ENCODE measurements around the gene CEBPB. TPM values are rescaled to one million over a fixed set of nuclear protein-coding genes. Genes with fewer than 3 reads are reported as not detected.
"Not testable (repeated sequence)": the region's sequence is repeated elsewhere in the genome, so short reads cannot be mapped to it uniquely, and the experiment has no call there.

CEBPB gene
- total RNA-seq, 1 experiment from 2014 or later: 226 TPM

- Mint-ChIP-seq H3K27ac (ENCODE audit: low read depth, unreplicated experiment) (no peak overlapping the region), H3K27me3 (ENCODE audit: insufficient read depth, unreplicated experiment) (no peaks in the 10 kb centered on the region), H3K9me3 (ENCODE audit: unreplicated experiment) (peaks cover 12% of the 10 kb centered on the region), H3K4me3 (ENCODE audit: unreplicated experiment) (no peak overlapping the region), H3K4me1 (ENCODE audit: insufficient read depth, unreplicated experiment) (no peaks in the 10 kb centered on the region), H3K36me3 (ENCODE audit: insufficient read depth, unreplicated experiment) (peaks cover 12% of the 10 kb centered on the region)
- intact Hi-C loops (cut with micrococcal nuclease): no loop called here
- TF ChIP-seq CTCF (IDR thresholded peaks at IDR 0.05; ENCODE audit: unreplicated experiment): no peak
- POLR2A ChIA-PET: interaction anchor here (0.6 to 2.1 kb wide), 4 partner anchors 9 to 181 kb away, joined by 3 to 8 read pairs (median 3); no protein-coding TSS in a partner anchor
- no TSS peak for BruUV-seq (replicated peaks)
- CTCF ChIA-PET: interaction anchor here (0.5 to 1.0 kb wide), 4 partner anchors 15 to 562 kb away, joined by 3 read pairs; no protein-coding TSS in a partner anchor
- DNase-seq (ENCODE audit: unreplicated experiment): no peak
Measured at GRCh38 chr20:50202677-50203076, 12.0 kb downstream of the CEBPB start.

GRCh38 chr20:50203951-50204937 is 13.6 kb downstream of the CEBPB start:
- Mint-ChIP-seq H3K27ac (ENCODE audit: low read depth, unreplicated experiment) (no peak overlapping the region), H3K36me3 (ENCODE audit: insufficient read depth, unreplicated experiment) (peaks cover 1% of the 10 kb centered on the region), H3K4me3 (ENCODE audit: unreplicated experiment) (no peak overlapping the region), H3K27me3 (ENCODE audit: insufficient read depth, unreplicated experiment) (no peaks in the 10 kb centered on the region), H3K4me1 (ENCODE audit: insufficient read depth, unreplicated experiment) (no peaks in the 10 kb centered on the region), H3K9me3 (ENCODE audit: unreplicated experiment) (peaks cover 12% of the 10 kb centered on the region)
- intact Hi-C loops (cut with micrococcal nuclease): no loop called here
- no peak for DNase-seq (ENCODE audit: unreplicated experiment)
- BruUV-seq (replicated peaks): no TSS peak
- CTCF ChIA-PET: interaction anchor here (0.5 to 0.9 kb wide), 2 partner anchors 26 to 34 kb away, joined by 3 read pairs; no protein-coding TSS in a partner anchor
- POLR2A ChIA-PET: interaction anchor here (2.1 kb wide), 1 partner anchor 10 kb away, joined by 8 read pairs; no protein-coding TSS in a partner anchor
- TF ChIP-seq CTCF (IDR thresholded peaks at IDR 0.05; ENCODE audit: unreplicated experiment): no peak

- DNase-seq (ENCODE audit: unreplicated experiment): no peak
- Mint-ChIP-seq H3K9me3 (ENCODE audit: unreplicated experiment) (peaks cover 12% of the 10 kb centered on the region), H3K36me3 (ENCODE audit: insufficient read depth, unreplicated experiment) (no peaks in the 10 kb centered on the region), H3K27ac (ENCODE audit: low read depth, unreplicated experiment) (no peak overlapping the region), H3K27me3 (ENCODE audit: insufficient read depth, unreplicated experiment) (no peaks in the 10 kb centered on the region), H3K4me1 (ENCODE audit: insufficient read depth, unreplicated experiment) (no peaks in the 10 kb centered on the region), H3K4me3 (ENCODE audit: unreplicated experiment) (no peak overlapping the region)
- CTCF ChIA-PET: interaction anchor here (0.7 kb wide), 1 partner anchor 26 kb away, joined by 3 read pairs; no protein-coding TSS in a partner anchor
- TF ChIP-seq CTCF (IDR thresholded peaks at IDR 0.05; ENCODE audit: unreplicated experiment): no peak
- BruUV-seq (replicated peaks): no TSS peak
- POLR2A ChIA-PET: no interaction called here
- intact Hi-C loops (cut with micrococcal nuclease): no loop called here
Measured at GRCh38 chr20:50207026-50207425, 16.4 kb downstream of the CEBPB start.

GRCh38 chr20:50208085-50208491 is 17.5 kb downstream of the CEBPB start:
- Mint-ChIP-seq H3K36me3 (ENCODE audit: insufficient read depth, unreplicated experiment) (no peaks in the 10 kb centered on the region), H3K9me3 (ENCODE audit: unreplicated experiment) (peaks cover 12% of the 10 kb centered on the region), H3K4me3 (ENCODE audit: unreplicated experiment) (no peak overlapping the region), H3K27ac (ENCODE audit: low read depth, unreplicated experiment) (no peak overlapping the region), H3K4me1 (ENCODE audit: insufficient read depth, unreplicated experiment) (no peaks in the 10 kb centered on the region), H3K27me3 (ENCODE audit: insufficient read depth, unreplicated experiment) (no peaks in the 10 kb centered on the region)
- no TSS peak for BruUV-seq (replicated peaks)
- POLR2A ChIA-PET: interaction anchor here (0.6 to 1.6 kb wide), 2 partner anchors 12 to 453 kb away, joined by 3 to 4 read pairs; no protein-coding TSS in a partner anchor
- intact Hi-C loops (cut with micrococcal nuclease): no loop called here
- TF ChIP-seq CTCF (IDR thresholded peaks at IDR 0.05; ENCODE audit: unreplicated experiment): no peak
- CTCF ChIA-PET: interaction anchor here (0.6 to 1.2 kb wide), 5 partner anchors 8 to 164 kb away, joined by 3 to 4 read pairs (median 3); no protein-coding TSS in a partner anchor
- no peak for DNase-seq (ENCODE audit: unreplicated experiment)

- H3K4me3 Mint-ChIP-seq (ENCODE audit: unreplicated experiment); intact Hi-C loops (cut with micrococcal nuclease); DNase-seq (ENCODE audit: unreplicated experiment); H3K9me3 Mint-ChIP-seq (ENCODE audit: unreplicated experiment); H3K27me3 Mint-ChIP-seq (ENCODE audit: insufficient read depth, unreplicated experiment); H3K36me3 Mint-ChIP-seq (ENCODE audit: insufficient read depth, unreplicated experiment); H3K4me1 Mint-ChIP-seq (ENCODE audit: insufficient read depth, unreplicated experiment); H3K27ac Mint-ChIP-seq (ENCODE audit: low read depth, unreplicated experiment); BruUV-seq (replicated peaks): not testable (repeated sequence)
- ChIA-PET CTCF (interaction anchor here (0.5 to 1.2 kb wide), 7 partner anchors 9 to 380 kb away, joined by 3 to 4 read pairs (median 3); no protein-coding TSS in a partner anchor), POLR2A (interaction anchor here (1.6 kb wide), 1 partner anchor 13 kb away, joined by 3 read pairs; no protein-coding TSS in a partner anchor)
Measured at GRCh38 chr20:50208815-50209214, 18.2 kb downstream of the CEBPB start.
